K562 (cell line): Measurements from ENCODE around the gene CNKSR3. TPM values are rescaled to one million over a fixed set of nuclear protein-coding genes. Genes with fewer than 3 reads are reported as not detected.

Experiments used
- ATAC-seq: fragments of 200-7000 bp; cut with Tn5 transposase; 3 replicates; pipeline ENCODE4 v1.9.1; 2020; ENCODE audit warnings: moderate library complexity
- BruUV-seq: library from RNA; stranded (reverse); fragments of 400-500 nt; replicated peaks from 2 replicates; lab custom pipeline; 2021; lab: Mats Ljungman, UMichigan
- CTCF ChIA-PET: fragments of 300-600 bp; formaldehyde crosslinking; extraction: SDS; loops from one replicate; lab custom pipeline; 2021; ENCODE audit warnings: low intra/inter-chr PET ratio; lab: Yijun Ruan, JAX
- POLR2A ChIA-PET: fragments of 300-600, 350-650 bp; sonication (Branson Sonifier 250); formaldehyde crosslinking; extraction: SDS; loops from one replicate; lab custom pipeline; 2021; ENCODE audit warnings: antibody characterized with exemption, inconsistent platforms; lab: Yijun Ruan, JAX
- DNase-seq, 4 experiments: peaks; one replicate each; pipeline versions ENCODE4 v3.0.0 to v3.0.0-alpha.2; 2011 to 2018; ENCODE audit warnings: low spot score in 3 of 4, mixed read lengths in 3 of 4; ENCODE audit errors: extremely low read depth in 1 of 4
- FAIRE-seq: peaks from 2 replicates; lab custom pipeline; 2011; peaks lifted over from hg19 to GRCh38; lab: Jason Lieb, UNC
- H2AFZ ChIP-seq: 2 replicates; pipeline ENCODE4 v1.6.0; 2011; ENCODE audit warnings: low read depth, low read length, control low read depth, inconsistent platforms
- H3K27ac ChIP-seq: fragments of 200-600 bp; 3 replicates; pipeline ENCODE4 v1.8.0; 2011; ENCODE audit warnings: low read depth, mild to moderate bottlenecking, control low read depth, inconsistent platforms, low read length, moderate library complexity, mixed read lengths; ENCODE audit errors: extremely low read depth
- H3K27me3 ChIP-seq, 2 experiments: fragments of 300-600 bp in 1 of 2; 2 replicates in 1 of 2; 3 replicates in 1 of 2; pipeline versions ENCODE4 v1.6.0 to v1.8.0; 2011; ENCODE audit warnings: inconsistent platforms in 2 of 2, low read length in 2 of 2, mild to moderate bottlenecking in 1 of 2, mixed read lengths in 1 of 2, moderate library complexity in 1 of 2; ENCODE audit not compliant: control insufficient read depth in 2 of 2, insufficient read depth in 2 of 2
- H3K36me3 ChIP-seq: fragments of 300-600 bp; 3 replicates; pipeline ENCODE4 v1.8.0; 2011; ENCODE audit warnings: mild to moderate bottlenecking, low read length, inconsistent platforms; ENCODE audit not compliant: control insufficient read depth, insufficient read depth
- H3K4me1 ChIP-seq, 2 experiments: fragments of 200-600 bp in 1 of 2; replicated peaks in 1 of 2; 2 replicates in 1 of 2; 3 replicates in 1 of 2; pipeline versions ENCODE4 v1.5.1 to v1.8.0; 2011; ENCODE audit warnings: inconsistent platforms in 2 of 2, low read length in 2 of 2, mild to moderate bottlenecking in 1 of 2, mixed read lengths in 1 of 2, moderate library complexity in 1 of 2; ENCODE audit not compliant: control insufficient read depth in 2 of 2, insufficient read depth in 2 of 2
- H3K4me2 ChIP-seq: 2 replicates; pipeline ENCODE4 v1.6.1; 2011; ENCODE audit warnings: low read length, control low read depth, inconsistent platforms, mixed read lengths; ENCODE audit not compliant: insufficient read depth
- H3K4me3 ChIP-seq: fragments of 200-600 bp; sonication (generic), shearing (Covaris generic); 2 replicates; pipeline ENCODE4 v1.5.1; 2016; ENCODE audit warnings: control low read depth, inconsistent platforms
- H3K79me2 ChIP-seq: fragments of 200-600 bp; 3 replicates; pipeline ENCODE4 v1.8.0; 2011; ENCODE audit warnings: low read length, inconsistent platforms; ENCODE audit not compliant: control insufficient read depth, insufficient read depth
- H3K9ac ChIP-seq, 2 experiments: 2 replicates each; pipeline versions ENCODE4 v1.6.0 to v1.6.1; 2011; ENCODE audit warnings: low read depth in 2 of 2, low read length in 2 of 2, control low read depth in 1 of 2, inconsistent platforms in 1 of 2, mild to moderate bottlenecking in 1 of 2, mixed read lengths in 1 of 2; ENCODE audit not compliant: insufficient read depth in 1 of 2
- H3K9me1 ChIP-seq: one replicate; pipeline ENCODE4 v1.6.0; 2011; ENCODE audit warnings: inconsistent platforms, mild to moderate bottlenecking, low read length, moderate library complexity; ENCODE audit not compliant: control insufficient read depth, insufficient read depth
- H3K9me3 ChIP-seq: replicated peaks from 2 replicates; pipeline ENCODE4 v1.5.1; 2011; ENCODE audit warnings: low read depth, low read length, inconsistent platforms; ENCODE audit not compliant: control insufficient read depth, insufficient read depth
- H4K20me1 ChIP-seq: replicated peaks from 2 replicates; pipeline ENCODE4 v1.6.1; 2011; ENCODE audit warnings: low read length, inconsistent platforms, mixed read lengths; ENCODE audit not compliant: control insufficient read depth, insufficient read depth
- ARID3B ChIP-seq: fragments of 250-450 bp; sonication (Bioruptor Pico); IDR thresholded peaks from 2 replicates; pipeline ENCODE4 v1.4.0; 2020; ENCODE audit warnings: borderline replicate concordance
- CTCFL ChIP-seq: IDR thresholded peaks from 2 replicates; pipeline ENCODE4 v1.6.1; 2011; ENCODE audit warnings: borderline replicate concordance, low read depth, mild to moderate bottlenecking, moderate library complexity, low read length; ENCODE audit not compliant: insufficient read depth, poor library complexity, severe bottlenecking
- NR2C1 ChIP-seq, 2 experiments: fragments of 450-650 bp; IDR thresholded peaks; 2 replicates each; pipeline ENCODE4 v1.6.1; 2017; ENCODE audit warnings: mild to moderate bottlenecking in 2 of 2, antibody characterized with exemption in 1 of 2, inconsistent platforms in 1 of 2, missing compliant biosample characterization in 1 of 2, missing genetic modification characterization in 1 of 2
- RFX5 ChIP-seq: IDR thresholded peaks from 2 replicates; pipeline ENCODE4 v1.6.1; 2011; ENCODE audit warnings: low read depth, mild to moderate bottlenecking, improper control_type of control experiment, low read length
- STAT5B ChIP-seq: fragments of 250-450 bp; sonication (Bioruptor Pico); IDR thresholded peaks from 2 replicates; pipeline ENCODE4 v1.8.0; 2021; ENCODE audit warnings: mild to moderate bottlenecking, inconsistent platforms
- ZNF280A ChIP-seq: fragments of 450-650 bp; IDR thresholded peaks from 2 replicates; pipeline ENCODE4 v1.6.1; 2018; ENCODE audit warnings: mild to moderate bottlenecking, low read depth; ENCODE audit not compliant: partially characterized antibody
- ZNF324 ChIP-seq: fragments of 250-450 bp; sonication (Bioruptor Pico); IDR thresholded peaks from 2 replicates; pipeline ENCODE4 v1.4.0; 2020; ENCODE audit warnings: mild to moderate bottlenecking
- WGBS: fragments of 100-300 bp; shearing (Covaris generic); methylation state at CpG from one replicate; pipeline ENCODE4 v1.1.6; 2016; ENCODE audit warnings: low coverage, mixed read lengths; ENCODE audit not compliant: insufficient coverage; ENCODE audit errors: missing lambda C conversion rate; 5-methylcytosine and 5-hydroxymethylcytosine counted together
- in situ Hi-C: fragments of 300-500 bp; cut with MboI; formaldehyde crosslinking; loops from 4 replicates; pipeline ENCODE4 v1.15.0; 2018; ENCODE audit warnings: inconsistent platforms, mixed read lengths
- intact Hi-C: fragments of 100-400 bp; cut with micrococcal nuclease; formaldehyde crosslinking; loops from 2 replicates; pipeline ENCODE4 v1.14.2; 2022
- polyA plus RNA-seq, 8 experiments: library from polyadenylated mRNA; depleted of rRNA in 4 of 8; stranded (reverse) in 5 of 8; unstranded in 3 of 8; fragments of >200 nt; fragmentation: Nextera tagmentation in 2 of 8; fragmentation: Illumina TruSeq in 1 of 8; extraction: Ambion mirVana in 2 of 8; extraction: Trizol in 1 of 8; gene quantifications; 2 replicates each; pipeline versions ENCODE4 v1.2.1 to v1.2.3, GENCODE V29; 2011 to 2014; ENCODE audit warnings: inconsistent platforms in 1 of 8, missing spikeins in 1 of 8
- total RNA-seq, 7 experiments: library from RNA; depleted of rRNA in 6 of 7; stranded (reverse); fragments of >200 nt in 6 of 7; fragmentation: Illumina TruSeq in 2 of 7; extraction: Trizol in 2 of 7; gene quantifications; 2 replicates each; pipeline versions ENCODE4 v1.2.1 to v1.2.3, GENCODE V29; 2011 to 2021; ENCODE audit warnings: low replicate concordance in 1 of 7
- TF ChIP-seq, protein P1 (sequence below), 2 experiments: fragments of 200-800 bp in 1 of 2; sonication (Bioruptor generic) in 1 of 2; sonication (generic) in 1 of 2; formaldehyde crosslinking in 1 of 2; IDR thresholded peaks in 1 of 2; conservative IDR thresholded peaks in 1 of 2; 2 replicates each; pipeline versions ENCODE4 v1.5.0 to v1.6.1; 2016 to 2020; ENCODE audit warnings: missing compliant biosample characterization in 1 of 2, missing genetic modification characterization in 1 of 2, missing genetic modification reagents in 1 of 2

CNKSR3 gene
- total and polyA plus RNA-seq, 9 of the 15 experiments (the other 6 are each of a cell fraction or from before 2014, with no cell fraction given), result 4.5 to 29.6 (median 9.5) TPM

GRCh38 chr6:154537511-154538325, 27.2 kb upstream of the CNKSR3 start:
- peak overlapping the region in 1 of 2 experiments; percentile 72; a peak in 1 of 4 replicates for H3K9ac ChIP-seq
- ATAC-seq (peak; percentile 40), DNase-seq (no peak), FAIRE-seq (no peak)
- intact Hi-C loops, result no loop called here
- H3K4me1 ChIP-seq, result peaks cover 7 to 11% of the 10 kb centered on the region in 2 experiments; a peak in 3 of 5 replicates
- CTCF ChIA-PET, result no interaction called here
- H3K9me3 ChIP-seq, result no peaks in the 10 kb centered on the region
- POLR2A ChIA-PET, result interaction anchor here (0.7 to 1.4 kb wide), 2 partner anchors 8 to 27 kb away, joined by 3 read pairs; partner anchors contain the start of gene CNKSR3
- no peaks in the 10 kb centered on the region for H4K20me1 ChIP-seq
- no peak overlapping the region for H3K4me2 ChIP-seq
- no TSS peak for BruUV-seq
- in situ Hi-C loops, result no loop called here
- no peak overlapping the region for H3K4me3 ChIP-seq
- no peak overlapping the region for H3K27ac ChIP-seq
- H3K9me1 ChIP-seq, result no peaks in the 10 kb centered on the region
- TF ChIP-seq, protein P1, sequence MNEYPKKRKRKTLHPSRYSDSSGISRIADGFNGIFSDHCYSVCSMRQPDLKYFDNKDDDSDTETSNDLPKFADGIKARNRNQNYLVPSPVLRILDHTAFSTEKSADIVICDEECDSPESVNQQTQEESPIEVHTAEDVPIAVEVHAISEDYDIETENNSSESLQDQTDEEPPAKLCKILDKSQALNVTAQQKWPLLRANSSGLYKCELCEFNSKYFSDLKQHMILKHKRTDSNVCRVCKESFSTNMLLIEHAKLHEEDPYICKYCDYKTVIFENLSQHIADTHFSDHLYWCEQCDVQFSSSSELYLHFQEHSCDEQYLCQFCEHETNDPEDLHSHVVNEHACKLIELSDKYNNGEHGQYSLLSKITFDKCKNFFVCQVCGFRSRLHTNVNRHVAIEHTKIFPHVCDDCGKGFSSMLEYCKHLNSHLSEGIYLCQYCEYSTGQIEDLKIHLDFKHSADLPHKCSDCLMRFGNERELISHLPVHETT (CRISPR knock-in tag; conservative IDR thresholded peaks at IDR 0.05 in 1 of 2, IDR thresholded peaks at IDR 0.05 in 1 of 2), result no peak
- TF ChIP-seq ZNF324 (CRISPR knock-in tag) (no peak), ARID3B (no peak), RFX5 (no peak), NR2C1 (IDR thresholded peaks at IDR 0.05) (no peak), NR2C1 (tag; IDR thresholded peaks at IDR 0.05) (no peak), STAT5B (CRISPR knock-in tag) (no peak), ZNF280A (no peak), CTCFL (no peak)
- WGBS, result 59% methylated on average over 13 of the region's 13 CpGs
- H2AFZ ChIP-seq, result peak overlapping the region; percentile 63
- H3K79me2 ChIP-seq, result no peaks in the 10 kb centered on the region
- no peaks in the 10 kb centered on the region for H3K27me3 ChIP-seq
- no peaks in the 10 kb centered on the region for H3K36me3 ChIP-seq
